Muscle of back (tissue), 11 donors: ENCODE data around the gene NRXN3. TPM values are rescaled to one million over a fixed set of nuclear protein-coding genes. Genes with fewer than 3 reads are reported as not detected.

Source experiments
- DNase-seq, 3 donors: peaks; one replicate each; pipeline versions ENCODE4 v3.0.0 to v3.0.0-alpha.2; 2013
- polyA plus RNA-seq, 10 donors: library from polyadenylated mRNA; unstranded; fragments of 120-200 nt; gene quantifications; one replicate each; pipeline ENCODE4 v1.2.1, GENCODE V29; 2013; ENCODE audit not compliant: insufficient read length in 10 of 10

NRXN3 gene
- polyA plus RNA-seq, 10 donors = 0.39 to 2.5 (median 0.84) TPM

GRCh38 chr14:79871136-79871535, 1701.0 kb downstream of the NRXN3 start:
- DNase-seq = no peak

- DNase-seq = no peak
Measured at GRCh38 chr14:79878229-79878628, 1708.1 kb downstream of the NRXN3 start.

- DNase-seq = no peak
Measured at GRCh38 chr14:79878785-79879184, 1708.6 kb downstream of the NRXN3 start.

GRCh38 chr14:79881299-79881698, 1711.1 kb downstream of the NRXN3 start:
- no peak for DNase-seq

GRCh38 chr14:79890527-79890926, 1720.4 kb downstream of the NRXN3 start:
- no peak for DNase-seq

GRCh38 chr14:79896009-79896408, 1725.8 kb downstream of the NRXN3 start:
- peak in 2 of 3 donors; percentile 3 to 42 for DNase-seq

- DNase-seq = no peak
Measured at GRCh38 chr14:79899610-79900009, 1729.4 kb downstream of the NRXN3 start.

GRCh38 chr14:79904497-79904896, 1734.3 kb downstream of the NRXN3 start:
- no peak for DNase-seq

- no peak for DNase-seq
Measured at GRCh38 chr14:79906994-79907393, 1736.8 kb downstream of the NRXN3 start.

GRCh38 chr14:79910086-79910485, 1739.9 kb downstream of the NRXN3 start:
- DNase-seq = no peak

GRCh38 chr14:79911744-79912143, 1741.6 kb downstream of the NRXN3 start:
- DNase-seq = no peak

GRCh38 chr14:79914595-79914994, 1744.4 kb downstream of the NRXN3 start:
- DNase-seq = no peak

GRCh38 chr14:79915406-79915805, 1745.2 kb downstream of the NRXN3 start:
- DNase-seq = no peak

GRCh38 chr14:79916281-79916680, 1746.1 kb downstream of the NRXN3 start:
- DNase-seq = no peak

GRCh38 chr14:79916892-79917291, 1746.7 kb downstream of the NRXN3 start:
- DNase-seq = no peak
